GM23338 (cell line): ENCODE data around the gene C1QL4. TPM values are rescaled to one million over a fixed set of nuclear protein-coding genes. Genes with fewer than 3 reads are reported as not detected.
A peak's percentile ranks its signal among the peaks of the same experiment; 100 is the strongest.

Source experiments
- ATAC-seq: fragments of 200-7000 bp; cut with Tn5 transposase; 3 replicates; pipeline ENCODE4 v1.9.1; 2020
- DNase-seq: peaks from one replicate; pipeline ENCODE4 v3.0.0-alpha.2; 2015; ENCODE audit warnings: low spot score
- H2AFZ ChIP-seq: fragments of 200-600 bp; sonication (generic); 2 replicates; pipeline ENCODE4 v1.8.0; 2016; ENCODE audit warnings: antibody characterized with exemption, mild to moderate bottlenecking, moderate library complexity
- H3F3A ChIP-seq: fragments of 200-600 bp; sonication (generic); replicated peaks from 2 replicates; pipeline ENCODE4 v1.8.0; 2017; ENCODE audit warnings: antibody characterized with exemption, mixed run types, low read depth
- H3K27ac ChIP-seq: fragments of 200-600 bp; sonication (generic); 2 replicates; pipeline ENCODE4 v1.6.1; 2016; ENCODE audit warnings: low read depth
- H3K27me3 ChIP-seq: fragments of 200-600 bp; sonication (generic); 2 replicates; pipeline ENCODE4 v1.8.0; 2016; ENCODE audit warnings: mild to moderate bottlenecking, mixed run types, moderate library complexity; ENCODE audit not compliant: insufficient read depth
- H3K36me3 ChIP-seq: fragments of 200-600 bp; sonication (generic); 2 replicates; pipeline ENCODE4 v1.8.0; 2016; ENCODE audit warnings: mild to moderate bottlenecking; ENCODE audit not compliant: insufficient read depth
- H3K4me1 ChIP-seq: fragments of 200-600 bp; sonication (generic); 2 replicates; pipeline ENCODE4 v1.8.0; 2016; ENCODE audit warnings: mild to moderate bottlenecking, moderate library complexity; ENCODE audit not compliant: insufficient read depth
- H3K4me2 ChIP-seq: fragments of 200-600 bp; sonication (generic); 2 replicates; pipeline ENCODE4 v1.7.1; 2017; ENCODE audit warnings: mixed run types
- H3K4me3 ChIP-seq: fragments of 200-600 bp; sonication (generic); 2 replicates; pipeline ENCODE4 v1.6.1; 2016; ENCODE audit warnings: mixed run types
- H3K79me2 ChIP-seq: fragments of 200-600 bp; sonication (generic); replicated peaks from 2 replicates; pipeline ENCODE4 v1.8.0; 2017; ENCODE audit warnings: mild to moderate bottlenecking; ENCODE audit not compliant: insufficient read depth
- H3K9me2 ChIP-seq: fragments of 200-600 bp; sonication (generic); 2 replicates; pipeline ENCODE4 v1.8.0; 2017; ENCODE audit not compliant: insufficient read depth
- H4K20me1 ChIP-seq: fragments of 200-600 bp; sonication (generic); replicated peaks from 2 replicates; pipeline ENCODE4 v1.8.0; 2017; ENCODE audit warnings: mild to moderate bottlenecking; ENCODE audit not compliant: insufficient read depth
- H3K27ac Mint-ChIP-seq: 2 replicates; pipeline ENCODE4 v1.8.0; 2020; ENCODE audit warnings: inconsistent platforms, mild to moderate bottlenecking, moderate library complexity, mixed read lengths
- H3K27me3 Mint-ChIP-seq: 3 replicates; pipeline ENCODE4 v1.8.0; 2022; ENCODE audit warnings: low read depth, mild to moderate bottlenecking, moderate library complexity, mixed read lengths, inconsistent platforms; ENCODE audit not compliant: insufficient read depth, poor library complexity
- H3K36me3 Mint-ChIP-seq: 3 replicates; pipeline ENCODE4 v1.8.0; 2021; ENCODE audit warnings: low read depth, mild to moderate bottlenecking, inconsistent platforms, moderate library complexity, mixed read lengths
- H3K4me1 Mint-ChIP-seq: 3 replicates; pipeline ENCODE4 v1.8.0; 2020; ENCODE audit warnings: mild to moderate bottlenecking, inconsistent platforms, mixed read lengths
- H3K4me3 Mint-ChIP-seq: 3 replicates; pipeline ENCODE4 v1.8.0; 2021; ENCODE audit warnings: moderate library complexity, mild to moderate bottlenecking, inconsistent platforms, mixed read lengths
- H3K9me3 Mint-ChIP-seq: 3 replicates; pipeline ENCODE4 v1.8.0; 2020; ENCODE audit warnings: moderate library complexity, mild to moderate bottlenecking, inconsistent platforms, mixed read lengths
- CREB1 ChIP-seq: fragments of 250-450 bp; sonication (Bioruptor Pico); IDR thresholded peaks from 2 replicates; pipeline ENCODE4 v1.5.0; 2020; ENCODE audit warnings: low read depth, mild to moderate bottlenecking, moderate library complexity
- EZH2 ChIP-seq: fragments of 200-600 bp; sonication (generic); IDR thresholded peaks from one replicate; pipeline ENCODE4 v1.8.0; 2017; ENCODE audit warnings: antibody characterized with exemption, mild to moderate bottlenecking, low read depth; ENCODE audit not compliant: unreplicated experiment
- EZH2phosphoT487 ChIP-seq: fragments of 200-600 bp; sonication (generic); IDR thresholded peaks from one replicate; pipeline ENCODE4 v1.8.1; 2018; ENCODE audit warnings: antibody characterized with exemption; ENCODE audit not compliant: unreplicated experiment
- JUNB ChIP-seq: IDR thresholded peaks from one replicate; pipeline ENCODE4 v1.6.1; 2016; ENCODE audit warnings: antibody characterized with exemption; ENCODE audit not compliant: unreplicated experiment
- NANOG ChIP-seq: IDR thresholded peaks from 2 replicates; pipeline ENCODE4 v1.6.1; 2016; ENCODE audit warnings: antibody characterized with exemption, borderline replicate concordance
- POLR2AphosphoS5 ChIP-seq: IDR thresholded peaks from 2 replicates; pipeline ENCODE4 v1.6.1; 2016; ENCODE audit warnings: antibody characterized with exemption, low read depth
- STAT1 ChIP-seq: IDR thresholded peaks from one replicate; pipeline ENCODE4 v1.6.1; 2016; ENCODE audit warnings: antibody characterized with exemption; ENCODE audit not compliant: unreplicated experiment
- ZNF114 ChIP-seq: fragments of 250-450 bp; sonication (Bioruptor Pico); IDR thresholded peaks from 2 replicates; pipeline ENCODE4 v1.5.0; 2020; ENCODE audit warnings: mild to moderate bottlenecking, moderate library complexity
- ZNF331 ChIP-seq: fragments of 250-450 bp; sonication (Bioruptor Pico); IDR thresholded peaks from 2 replicates; pipeline ENCODE4 v1.5.0; 2020; ENCODE audit warnings: low read depth, mild to moderate bottlenecking, moderate library complexity
- polyA plus RNA-seq: library from polyadenylated mRNA; unstranded; fragments of >200 nt; fragmentation: Nextera tagmentation; extraction: Ambion mirVana; gene quantifications from 2 replicates; pipeline ENCODE4 v1.2.1, GENCODE V29; 2016
- total RNA-seq: library from RNA; depleted of rRNA; stranded (reverse); fragments of >200 nt; shearing (Covaris generic); gene quantifications from 2 replicates; pipeline ENCODE4 v1.2.3, GENCODE V29; 2014
- TF ChIP-seq, protein P1 (sequence below): fragments of 250-450 bp; sonication (Bioruptor Pico); IDR thresholded peaks from 2 replicates; pipeline ENCODE4 v1.5.0; 2020; ENCODE audit warnings: mild to moderate bottlenecking, moderate library complexity
- TF ChIP-seq, protein P2 (sequence below), 2 experiments: fragments of 200-600 bp in 1 of 2; sonication (generic) in 1 of 2; conservative IDR thresholded peaks; 2 replicates each; pipeline versions ENCODE4 v1.5.1 to v1.6.1; 2016 to 2017; ENCODE audit warnings: antibody characterized with exemption in 2 of 2, low read depth in 2 of 2, mild to moderate bottlenecking in 2 of 2, moderate library complexity in 1 of 2
- TF ChIP-seq, protein P3 (sequence below): IDR thresholded peaks from one replicate; pipeline ENCODE4 v1.6.1; 2018; ENCODE audit warnings: antibody characterized with exemption; ENCODE audit not compliant: unreplicated experiment
- TF ChIP-seq, protein P4 (sequence below): IDR thresholded peaks from 2 replicates; pipeline ENCODE4 v1.6.1; 2016; ENCODE audit warnings: antibody characterized with exemption

Gene C1QL4
- total and polyA plus RNA-seq, 2 experiments from 2014 or later = not detected

DNA sequence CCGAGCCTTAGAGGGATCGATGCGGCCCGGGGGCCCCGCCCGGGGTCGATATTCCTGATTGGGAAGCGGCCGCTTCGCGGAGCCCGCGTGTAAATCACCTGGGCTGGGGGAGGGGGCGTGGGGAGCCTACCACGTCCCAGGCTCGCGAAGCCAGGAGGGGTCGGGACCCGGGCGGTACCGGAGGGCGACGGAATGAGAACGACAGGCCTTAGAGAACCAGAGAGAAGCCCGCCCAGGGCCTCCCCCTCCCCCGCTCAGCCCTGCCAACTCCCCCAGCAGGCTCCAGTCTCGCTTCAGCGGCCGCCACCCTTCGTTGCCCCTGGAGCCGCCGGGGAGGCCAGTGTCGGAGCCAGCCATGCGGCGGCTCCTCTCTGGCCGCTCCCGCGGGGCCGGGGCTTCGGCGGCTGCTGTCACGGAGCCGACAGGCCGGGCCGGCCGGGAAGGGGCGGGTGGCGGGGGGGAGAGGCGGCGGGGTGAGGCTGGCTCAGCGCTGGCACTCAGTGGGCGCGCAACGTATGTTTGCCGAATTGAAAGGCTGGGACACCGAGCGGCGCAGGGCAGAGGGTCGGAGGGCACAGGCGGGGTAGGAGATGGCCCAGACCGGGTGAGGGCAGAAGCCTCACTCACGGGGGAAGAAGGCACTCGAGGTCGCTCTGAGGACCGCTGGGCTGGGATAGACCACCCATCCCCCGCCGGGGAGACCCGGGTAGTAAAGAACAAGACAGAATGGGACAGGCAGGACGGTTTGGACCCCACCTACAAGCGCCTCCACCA, 8.2 kb upstream of the C1QL4 start:
- Histone ChIP-seq H3K36me3 (no peaks in the 10 kb centered on the region), H3K4me3 (peak overlapping the region; percentile 63), H3F3A (peaks cover 19% of the 10 kb centered on the region), H2AFZ (no peak overlapping the region; the same call in 1 of the 2 replicates), H3K27ac (no peak overlapping the region), H3K79me2 (no peaks in the 10 kb centered on the region), H3K4me1 (peaks cover 30% of the 10 kb centered on the region), H3K9me2 (no peaks in the 10 kb centered on the region), H3K27me3 (peaks cover 99% of the 10 kb centered on the region), H4K20me1 (peaks cover 18% of the 10 kb centered on the region), H3K4me2 (peak overlapping the region; percentile 79)
- H3K9me3 Mint-ChIP-seq = peaks cover 6% of the 10 kb centered on the region; the same call in 2 of the 3 replicates
- no peaks in the 10 kb centered on the region; the same call in 2 of the 3 replicates for H3K36me3 Mint-ChIP-seq
- H3K4me3 Mint-ChIP-seq = peak overlapping the region; percentile 74
- H3K27ac Mint-ChIP-seq = no peak overlapping the region
- H3K27me3 Mint-ChIP-seq = peaks cover 91% of the 10 kb centered on the region
- ATAC-seq = peak; percentile 0
- TF ChIP-seq EZH2phosphoT487 (peak; percentile 76), CREB1 (CRISPR knock-in tag) (no peak), JUNB (no peak), POLR2AphosphoS5 (no peak), ZNF114 (no peak), STAT1 (no peak), ZNF331 (CRISPR knock-in tag) (no peak), NANOG (no peak), EZH2 (peak; percentile 85)
- TF ChIP-seq, protein P1, sequence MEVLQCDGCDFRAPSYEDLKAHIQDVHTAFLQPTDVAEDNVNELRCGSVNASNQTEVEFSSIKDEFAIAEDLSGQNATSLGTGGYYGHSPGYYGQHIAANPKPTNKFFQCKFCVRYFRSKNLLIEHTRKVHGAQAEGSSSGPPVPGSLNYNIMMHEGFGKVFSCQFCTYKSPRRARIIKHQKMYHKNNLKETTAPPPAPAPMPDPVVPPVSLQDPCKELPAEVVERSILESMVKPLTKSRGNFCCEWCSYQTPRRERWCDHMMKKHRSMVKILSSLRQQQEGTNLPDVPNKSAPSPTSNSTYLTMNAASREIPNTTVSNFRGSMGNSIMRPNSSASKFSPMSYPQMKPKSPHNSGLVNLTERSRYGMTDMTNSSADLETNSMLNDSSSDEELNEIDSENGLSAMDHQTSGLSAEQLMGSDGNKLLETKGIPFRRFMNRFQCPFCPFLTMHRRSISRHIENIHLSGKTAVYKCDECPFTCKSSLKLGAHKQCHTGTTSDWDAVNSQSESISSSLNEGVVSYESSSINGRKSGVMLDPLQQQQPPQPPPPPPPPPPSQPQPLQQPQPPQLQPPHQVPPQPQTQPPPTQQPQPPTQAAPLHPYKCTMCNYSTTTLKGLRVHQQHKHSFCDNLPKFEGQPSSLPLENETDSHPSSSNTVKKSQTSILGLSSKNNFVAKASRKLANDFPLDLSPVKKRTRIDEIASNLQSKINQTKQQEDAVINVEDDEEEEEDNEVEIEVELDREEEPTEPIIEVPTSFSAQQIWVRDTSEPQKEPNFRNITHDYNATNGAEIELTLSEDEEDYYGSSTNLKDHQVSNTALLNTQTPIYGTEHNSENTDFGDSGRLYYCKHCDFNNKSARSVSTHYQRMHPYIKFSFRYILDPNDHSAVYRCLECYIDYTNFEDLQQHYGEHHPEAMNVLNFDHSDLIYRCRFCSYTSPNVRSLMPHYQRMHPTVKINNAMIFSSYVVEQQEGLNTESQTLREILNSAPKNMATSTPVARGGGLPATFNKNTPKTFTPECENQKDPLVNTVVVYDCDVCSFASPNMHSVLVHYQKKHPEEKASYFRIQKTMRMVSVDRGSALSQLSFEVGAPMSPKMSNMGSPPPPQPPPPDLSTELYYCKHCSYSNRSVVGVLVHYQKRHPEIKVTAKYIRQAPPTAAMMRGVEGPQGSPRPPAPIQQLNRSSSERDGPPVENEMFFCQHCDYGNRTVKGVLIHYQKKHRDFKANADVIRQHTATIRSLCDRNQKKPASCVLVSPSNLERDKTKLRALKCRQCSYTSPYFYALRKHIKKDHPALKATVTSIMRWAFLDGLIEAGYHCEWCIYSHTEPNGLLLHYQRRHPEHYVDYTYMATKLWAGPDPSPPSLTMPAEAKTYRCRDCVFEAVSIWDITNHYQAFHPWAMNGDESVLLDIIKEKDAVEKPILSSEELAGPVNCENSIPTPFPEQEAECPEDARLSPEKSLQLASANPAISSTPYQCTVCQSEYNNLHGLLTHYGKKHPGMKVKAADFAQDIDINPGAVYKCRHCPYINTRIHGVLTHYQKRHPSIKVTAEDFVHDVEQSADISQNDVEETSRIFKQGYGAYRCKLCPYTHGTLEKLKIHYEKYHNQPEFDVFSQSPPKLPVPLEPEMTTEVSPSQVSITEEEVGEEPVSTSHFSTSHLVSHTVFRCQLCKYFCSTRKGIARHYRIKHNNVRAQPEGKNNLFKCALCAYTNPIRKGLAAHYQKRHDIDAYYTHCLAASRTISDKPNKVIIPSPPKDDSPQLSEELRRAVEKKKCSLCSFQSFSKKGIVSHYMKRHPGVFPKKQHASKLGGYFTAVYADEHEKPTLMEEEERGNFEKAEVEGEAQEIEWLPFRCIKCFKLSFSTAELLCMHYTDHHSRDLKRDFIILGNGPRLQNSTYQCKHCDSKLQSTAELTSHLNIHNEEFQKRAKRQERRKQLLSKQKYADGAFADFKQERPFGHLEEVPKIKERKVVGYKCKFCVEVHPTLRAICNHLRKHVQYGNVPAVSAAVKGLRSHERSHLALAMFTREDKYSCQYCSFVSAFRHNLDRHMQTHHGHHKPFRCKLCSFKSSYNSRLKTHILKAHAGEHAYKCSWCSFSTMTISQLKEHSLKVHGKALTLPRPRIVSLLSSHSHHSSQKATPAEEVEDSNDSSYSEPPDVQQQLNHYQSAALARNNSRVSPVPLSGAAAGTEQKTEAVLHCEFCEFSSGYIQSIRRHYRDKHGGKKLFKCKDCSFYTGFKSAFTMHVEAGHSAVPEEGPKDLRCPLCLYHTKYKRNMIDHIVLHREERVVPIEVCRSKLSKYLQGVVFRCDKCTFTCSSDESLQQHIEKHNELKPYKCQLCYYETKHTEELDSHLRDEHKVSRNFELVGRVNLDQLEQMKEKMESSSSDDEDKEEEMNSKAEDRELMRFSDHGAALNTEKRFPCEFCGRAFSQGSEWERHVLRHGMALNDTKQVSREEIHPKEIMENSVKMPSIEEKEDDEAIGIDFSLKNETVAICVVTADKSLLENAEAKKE (CRISPR knock-in tag) = no peak
- TF ChIP-seq, protein P2, sequence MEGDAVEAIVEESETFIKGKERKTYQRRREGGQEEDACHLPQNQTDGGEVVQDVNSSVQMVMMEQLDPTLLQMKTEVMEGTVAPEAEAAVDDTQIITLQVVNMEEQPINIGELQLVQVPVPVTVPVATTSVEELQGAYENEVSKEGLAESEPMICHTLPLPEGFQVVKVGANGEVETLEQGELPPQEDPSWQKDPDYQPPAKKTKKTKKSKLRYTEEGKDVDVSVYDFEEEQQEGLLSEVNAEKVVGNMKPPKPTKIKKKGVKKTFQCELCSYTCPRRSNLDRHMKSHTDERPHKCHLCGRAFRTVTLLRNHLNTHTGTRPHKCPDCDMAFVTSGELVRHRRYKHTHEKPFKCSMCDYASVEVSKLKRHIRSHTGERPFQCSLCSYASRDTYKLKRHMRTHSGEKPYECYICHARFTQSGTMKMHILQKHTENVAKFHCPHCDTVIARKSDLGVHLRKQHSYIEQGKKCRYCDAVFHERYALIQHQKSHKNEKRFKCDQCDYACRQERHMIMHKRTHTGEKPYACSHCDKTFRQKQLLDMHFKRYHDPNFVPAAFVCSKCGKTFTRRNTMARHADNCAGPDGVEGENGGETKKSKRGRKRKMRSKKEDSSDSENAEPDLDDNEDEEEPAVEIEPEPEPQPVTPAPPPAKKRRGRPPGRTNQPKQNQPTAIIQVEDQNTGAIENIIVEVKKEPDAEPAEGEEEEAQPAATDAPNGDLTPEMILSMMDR (conservative IDR thresholded peaks at IDR 0.05; ENCODE audit: low read depth in 2 of 2) = no peak
- TF ChIP-seq, protein P3, sequence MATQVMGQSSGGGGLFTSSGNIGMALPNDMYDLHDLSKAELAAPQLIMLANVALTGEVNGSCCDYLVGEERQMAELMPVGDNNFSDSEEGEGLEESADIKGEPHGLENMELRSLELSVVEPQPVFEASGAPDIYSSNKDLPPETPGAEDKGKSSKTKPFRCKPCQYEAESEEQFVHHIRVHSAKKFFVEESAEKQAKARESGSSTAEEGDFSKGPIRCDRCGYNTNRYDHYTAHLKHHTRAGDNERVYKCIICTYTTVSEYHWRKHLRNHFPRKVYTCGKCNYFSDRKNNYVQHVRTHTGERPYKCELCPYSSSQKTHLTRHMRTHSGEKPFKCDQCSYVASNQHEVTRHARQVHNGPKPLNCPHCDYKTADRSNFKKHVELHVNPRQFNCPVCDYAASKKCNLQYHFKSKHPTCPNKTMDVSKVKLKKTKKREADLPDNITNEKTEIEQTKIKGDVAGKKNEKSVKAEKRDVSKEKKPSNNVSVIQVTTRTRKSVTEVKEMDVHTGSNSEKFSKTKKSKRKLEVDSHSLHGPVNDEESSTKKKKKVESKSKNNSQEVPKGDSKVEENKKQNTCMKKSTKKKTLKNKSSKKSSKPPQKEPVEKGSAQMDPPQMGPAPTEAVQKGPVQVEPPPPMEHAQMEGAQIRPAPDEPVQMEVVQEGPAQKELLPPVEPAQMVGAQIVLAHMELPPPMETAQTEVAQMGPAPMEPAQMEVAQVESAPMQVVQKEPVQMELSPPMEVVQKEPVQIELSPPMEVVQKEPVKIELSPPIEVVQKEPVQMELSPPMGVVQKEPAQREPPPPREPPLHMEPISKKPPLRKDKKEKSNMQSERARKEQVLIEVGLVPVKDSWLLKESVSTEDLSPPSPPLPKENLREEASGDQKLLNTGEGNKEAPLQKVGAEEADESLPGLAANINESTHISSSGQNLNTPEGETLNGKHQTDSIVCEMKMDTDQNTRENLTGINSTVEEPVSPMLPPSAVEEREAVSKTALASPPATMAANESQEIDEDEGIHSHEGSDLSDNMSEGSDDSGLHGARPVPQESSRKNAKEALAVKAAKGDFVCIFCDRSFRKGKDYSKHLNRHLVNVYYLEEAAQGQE = no peak
- TF ChIP-seq, protein P4, sequence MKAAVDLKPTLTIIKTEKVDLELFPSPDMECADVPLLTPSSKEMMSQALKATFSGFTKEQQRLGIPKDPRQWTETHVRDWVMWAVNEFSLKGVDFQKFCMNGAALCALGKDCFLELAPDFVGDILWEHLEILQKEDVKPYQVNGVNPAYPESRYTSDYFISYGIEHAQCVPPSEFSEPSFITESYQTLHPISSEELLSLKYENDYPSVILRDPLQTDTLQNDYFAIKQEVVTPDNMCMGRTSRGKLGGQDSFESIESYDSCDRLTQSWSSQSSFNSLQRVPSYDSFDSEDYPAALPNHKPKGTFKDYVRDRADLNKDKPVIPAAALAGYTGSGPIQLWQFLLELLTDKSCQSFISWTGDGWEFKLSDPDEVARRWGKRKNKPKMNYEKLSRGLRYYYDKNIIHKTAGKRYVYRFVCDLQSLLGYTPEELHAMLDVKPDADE = no peak
- DNase-seq = peak; percentile 64
- peaks cover 38% of the 10 kb centered on the region for H3K4me1 Mint-ChIP-seq
